ENCODE results near the gene PPP1R9A.

The PPP1R9A gene

GRCh38 chr7:95062901-95063300 lies 155.5 kb downstream of the PPP1R9A start:
- no peak overlapping the region for H3K4me3 ChIP-seq (ENCODE audit: low read depth, low read length)
- no peak for DNase-seq (ENCODE audit: low read depth)
- in situ Hi-C loops (cut with HindIII; ENCODE audit: low sequenced_read_pairs), result no loop called here
- no peak for TF ChIP-seq CTCF (IDR thresholded peaks at IDR 0.05; ENCODE audit: low read depth, low read length, missing control alignments)

GRCh38 chr7:95066737-95067530 lies 159.5 kb downstream of the PPP1R9A start:
- TF ChIP-seq CTCF (IDR thresholded peaks at IDR 0.05; ENCODE audit: low read depth, low read length, missing control alignments), result no peak
- H3K4me3 ChIP-seq (ENCODE audit: low read depth, low read length), result no peak overlapping the region
- in situ Hi-C loops (cut with HindIII; ENCODE audit: low sequenced_read_pairs), result no loop called here
- DNase-seq (ENCODE audit: low read depth), result peak; percentile 51

GRCh38 chr7:95088536-95089215 lies 181.3 kb downstream of the PPP1R9A start:
- in situ Hi-C loops (cut with HindIII; ENCODE audit: low sequenced_read_pairs), result no loop called here

GRCh38 chr7:95089414-95090315 lies 182.3 kb downstream of the PPP1R9A start:
- in situ Hi-C loops (cut with HindIII; ENCODE audit: low sequenced_read_pairs), result no loop called here
- TF ChIP-seq CTCF (IDR thresholded peaks at IDR 0.05; ENCODE audit: low read depth, low read length, missing control alignments), result no peak
- H3K4me3 ChIP-seq (ENCODE audit: low read depth, low read length), result no peak overlapping the region
- DNase-seq (ENCODE audit: low read depth), result no peak

More at GRCh38 chr7:95088536-95089215, 181.3 kb downstream of the PPP1R9A start:
- no peak for TF ChIP-seq CTCF (IDR thresholded peaks at IDR 0.05; ENCODE audit: low read depth, low read length, missing control alignments)
- H3K4me3 ChIP-seq (ENCODE audit: low read depth, low read length), result no peak overlapping the region
- no peak for DNase-seq (ENCODE audit: low read depth)

GRCh38 chr7:95092324-95092723 lies 184.9 kb downstream of the PPP1R9A start:
- H3K4me3 ChIP-seq (ENCODE audit: low read depth, low read length), result no peak overlapping the region
- no peak for TF ChIP-seq CTCF (IDR thresholded peaks at IDR 0.05; ENCODE audit: low read depth, low read length, missing control alignments)
- in situ Hi-C loops (cut with HindIII; ENCODE audit: low sequenced_read_pairs), result no loop called here
- no peak for DNase-seq (ENCODE audit: low read depth)

Data from astrocyte of the cerebellum (primary cell).